GM21447 (cell line): ENCODE data around the gene AGPAT2.

Source experiments
- ATAC-seq: cut with Tn5 transposase; IDR thresholded peaks from one replicate; pipeline ENCODE4 v1.9.1; 2021; ENCODE audit not compliant: unreplicated experiment

Gene AGPAT2

GRCh38 chr9:136662656-136663581 is 24.3 kb downstream of the AGPAT2 start, which contains the start of gene EGFL7:
Gene EGFL7 (plus strand): TSS chr9:136662916. CDS start chr9:136668283, 5,367 bp downstream.
- no peak for ATAC-seq

- ATAC-seq = no peak
These were observed 25.0 kb downstream of the AGPAT2 start for GRCh38 chr9:136662326-136662655.

GRCh38 chr9:136661641-136662325 is 25.5 kb downstream of the AGPAT2 start:
- ATAC-seq = no peak

GRCh38 chr9:136660971-136661550 is 26.2 kb downstream of the AGPAT2 start:
- ATAC-seq = no peak

GRCh38 chr9:136659861-136660784 is 27.1 kb downstream of the AGPAT2 start:
- ATAC-seq = no peak

- no peak for ATAC-seq
These were observed 28.3 kb downstream of the AGPAT2 start for GRCh38 chr9:136658849-136659535.

GRCh38 chr9:136657974-136658848 is 29.0 kb downstream of the AGPAT2 start:
- no peak for ATAC-seq

- no peak for ATAC-seq
These were observed 30.3 kb downstream of the AGPAT2 start for GRCh38 chr9:136656795-136657611.

- no peak for ATAC-seq
These were observed 31.0 kb downstream of the AGPAT2 start for GRCh38 chr9:136656183-136656738.

- ATAC-seq = no peak
These were observed 31.6 kb downstream of the AGPAT2 start for GRCh38 chr9:136655536-136656182.

- ATAC-seq = no peak
These were observed 32.3 kb downstream of the AGPAT2 start for GRCh38 chr9:136654820-136655535.

- no peak for ATAC-seq
These were observed 33.8 kb downstream of the AGPAT2 start for GRCh38 chr9:136653323-136654079.

GRCh38 chr9:136651860-136652259 is 35.4 kb downstream of the AGPAT2 start:
- ATAC-seq = no peak

GRCh38 chr9:136650648-136651047 is 36.6 kb downstream of the AGPAT2 start:
- no peak for ATAC-seq

- ATAC-seq = no peak
These were observed 37.2 kb downstream of the AGPAT2 start for GRCh38 chr9:136650021-136650420.

- ATAC-seq = no peak
These were observed 38.5 kb downstream of the AGPAT2 start for GRCh38 chr9:136648751-136649150.
